Stimulated activated effector memory CD8-positive, alpha-beta T cell treated with anti-CD3 and anti-CD28 coated beads, Interleukin-12 subunit alpha, Interleukin-12 subunit beta, amount 100 ng/mL, for 72 hours (primary cell): ENCODE data around the gene CCDC141.

Experiments
- ATAC-seq: fragments of 150-1000 bp; cut with Tn5 transposase; 2 replicates; pipeline ENCODE4 v1.10.0; 2021
- DNase-seq, 2 donors: peaks; one replicate each; pipeline ENCODE4 v3.0.0; 2021 to 2022; ENCODE audit warnings: low spot score in 2 of 2
- H3K27ac Mint-ChIP-seq: one replicate; pipeline ENCODE4 v1.8.0; 2022; ENCODE audit warnings: mild to moderate bottlenecking, mixed read lengths
- H3K36me3 Mint-ChIP-seq: one replicate; pipeline ENCODE4 v1.8.0; 2022; ENCODE audit warnings: mild to moderate bottlenecking, mixed read lengths
- H3K4me1 Mint-ChIP-seq: one replicate; pipeline ENCODE4 v1.8.0; 2022; ENCODE audit warnings: mixed read lengths
- H3K4me3 Mint-ChIP-seq: one replicate; pipeline ENCODE4 v1.8.0; 2022; ENCODE audit warnings: mild to moderate bottlenecking, mixed read lengths
- H3K9me3 Mint-ChIP-seq: one replicate; pipeline ENCODE4 v1.8.0; 2022; ENCODE audit warnings: mixed read lengths

The CCDC141 gene

DNA sequence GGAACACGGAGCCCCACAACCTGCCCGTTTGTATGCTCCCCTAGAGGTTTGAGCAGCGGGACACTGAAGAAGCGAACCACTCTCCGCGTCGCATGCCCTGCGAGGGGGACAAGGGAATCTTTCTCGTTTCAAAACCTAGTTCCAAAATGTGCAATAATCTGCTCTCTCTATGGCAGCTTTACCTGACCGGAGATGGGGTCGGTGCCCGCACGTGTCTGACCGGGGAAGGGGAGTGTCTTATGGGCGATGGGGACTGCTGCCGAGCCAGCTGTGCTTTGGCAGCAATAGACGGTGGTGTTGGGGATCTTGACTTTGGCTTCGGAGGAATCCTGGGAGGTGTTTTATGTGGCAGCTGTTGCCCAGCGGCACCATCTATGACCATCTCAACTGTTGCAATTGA lies 250.6 kb downstream of the CCDC141 start:
- no peak for DNase-seq
- Mint-ChIP-seq H3K36me3 (no peaks in the 10 kb centered on the region), H3K4me3 (no peak overlapping the region), H3K4me1 (no peaks in the 10 kb centered on the region), H3K9me3 (no peaks in the 10 kb centered on the region), H3K27ac (no peak overlapping the region)
- no peak for ATAC-seq

DNA sequence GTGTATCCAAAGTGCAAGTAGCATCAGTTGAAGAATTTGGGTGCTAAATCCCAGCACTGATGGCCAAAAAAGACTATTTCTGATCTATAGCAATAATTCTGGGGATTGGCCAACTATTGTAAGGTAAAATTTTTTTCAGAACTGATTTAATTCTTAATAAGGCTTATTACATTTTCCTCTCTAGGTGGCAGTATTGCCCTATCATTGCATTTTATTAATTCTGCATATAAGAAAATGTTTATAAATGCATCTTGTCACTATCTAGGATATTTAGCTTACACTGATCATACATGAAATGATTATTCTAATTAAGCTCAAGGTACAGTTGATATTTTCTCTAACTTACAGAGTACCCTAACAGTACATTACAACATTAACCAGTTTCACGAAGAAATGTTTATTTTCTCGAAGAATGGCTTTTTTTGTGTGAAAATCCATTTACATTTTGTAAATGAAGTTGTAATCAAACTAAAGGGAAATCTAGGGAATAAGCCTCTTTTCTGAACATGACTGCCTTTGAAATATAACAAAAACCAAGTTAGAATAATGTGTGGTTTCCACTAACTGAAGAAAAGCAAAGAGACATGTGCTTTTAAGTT lies 253.8 kb downstream of the CCDC141 start:
- Mint-ChIP-seq H3K27ac (no peak overlapping the region), H3K4me3 (no peak overlapping the region), H3K9me3 (no peaks in the 10 kb centered on the region), H3K4me1 (no peaks in the 10 kb centered on the region), H3K36me3 (no peaks in the 10 kb centered on the region)
- DNase-seq (no peak), ATAC-seq (no peak)

DNA sequence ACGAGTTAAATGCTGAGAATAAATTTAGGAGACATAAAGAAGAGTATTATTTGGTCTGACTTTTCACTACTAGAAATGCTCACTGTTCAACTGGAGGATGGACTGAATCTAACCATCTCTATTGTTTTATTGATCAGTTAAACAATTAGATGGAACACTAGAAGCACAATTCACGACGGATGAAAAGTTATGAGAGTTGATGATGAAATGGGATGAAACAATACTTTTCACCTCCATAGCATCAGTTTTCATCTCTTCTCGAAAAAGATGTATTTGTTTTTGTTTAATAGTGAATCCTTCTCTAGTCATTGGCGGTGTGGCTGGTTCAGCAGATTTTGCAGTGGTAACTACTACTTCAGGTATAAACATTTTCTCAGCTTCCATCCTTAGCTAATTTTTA lies 262.0 kb downstream of the CCDC141 start:
- H3K9me3 Mint-ChIP-seq = no peaks in the 10 kb centered on the region
- H3K36me3 Mint-ChIP-seq = no peaks in the 10 kb centered on the region
- no peak overlapping the region for H3K27ac Mint-ChIP-seq
- ATAC-seq (no peak), DNase-seq (no peak)
- no peaks in the 10 kb centered on the region for H3K4me1 Mint-ChIP-seq
- H3K4me3 Mint-ChIP-seq = no peak overlapping the region

DNA sequence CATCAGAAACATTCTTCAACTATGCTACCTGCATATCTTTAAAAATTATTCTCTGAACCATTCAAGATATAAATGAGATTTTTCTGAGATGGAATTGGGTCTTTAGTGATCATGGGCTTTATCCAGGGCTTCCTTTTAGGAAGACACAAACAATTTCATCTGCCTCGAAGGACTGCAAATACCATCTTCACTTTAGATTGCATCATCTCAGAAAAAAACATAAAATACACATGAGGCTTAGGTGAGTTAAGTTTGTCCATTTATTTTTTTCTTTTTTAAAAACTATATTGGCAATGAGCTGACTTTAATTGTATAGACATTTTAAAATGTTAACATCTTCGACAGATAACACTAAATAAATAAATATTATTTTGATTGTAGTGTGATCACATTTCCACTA lies 262.8 kb downstream of the CCDC141 start:
- ATAC-seq (no peak), DNase-seq (no peak)
- Mint-ChIP-seq H3K4me3 (no peak overlapping the region), H3K27ac (no peak overlapping the region), H3K9me3 (no peaks in the 10 kb centered on the region), H3K36me3 (no peaks in the 10 kb centered on the region), H3K4me1 (no peaks in the 10 kb centered on the region)

DNA sequence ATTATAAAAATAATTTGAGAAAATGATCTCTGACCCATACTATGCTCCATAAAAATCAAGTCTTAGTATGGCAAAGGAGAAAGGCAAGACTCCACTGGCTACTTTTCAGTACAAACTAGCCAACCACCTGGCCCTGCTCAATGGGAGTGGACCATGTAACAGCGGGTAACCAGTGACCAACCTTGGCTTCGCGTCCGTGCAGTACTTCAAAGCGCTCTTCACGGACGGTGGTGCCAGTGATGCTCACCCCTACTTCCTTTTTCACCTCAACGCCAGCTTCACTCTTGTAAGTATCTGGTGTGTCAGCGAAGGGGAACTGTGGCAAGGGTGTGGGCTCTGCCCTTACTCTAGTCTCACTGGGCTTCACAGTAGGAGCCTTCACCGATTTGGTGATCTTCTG lies 266.0 kb downstream of the CCDC141 start:
- no peak for DNase-seq
- Mint-ChIP-seq H3K36me3 (no peaks in the 10 kb centered on the region), H3K4me1 (no peaks in the 10 kb centered on the region), H3K27ac (no peak overlapping the region), H3K9me3 (no peaks in the 10 kb centered on the region), H3K4me3 (no peak overlapping the region)
- ATAC-seq = no peak

DNA sequence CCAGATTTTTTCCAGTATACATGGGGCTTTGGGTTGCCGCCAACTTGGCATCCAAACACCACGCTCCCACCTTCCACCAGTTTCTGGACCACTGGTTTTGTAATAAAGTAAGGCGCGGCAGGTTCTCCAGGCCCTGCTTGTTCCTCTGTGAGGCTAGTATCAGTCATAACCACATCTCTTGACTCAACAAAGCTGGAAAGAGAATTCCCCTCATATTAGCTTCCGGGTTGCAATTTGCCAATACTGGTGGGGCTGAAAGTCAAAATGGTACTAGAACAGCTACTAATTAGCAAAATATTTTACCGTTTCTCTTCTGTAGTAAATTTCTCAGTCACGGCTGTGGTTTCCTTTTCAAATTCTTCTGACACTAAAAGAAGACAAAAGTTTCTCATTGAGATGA lies 267.7 kb downstream of the CCDC141 start:
- no peak for DNase-seq
- no peak overlapping the region for H3K27ac Mint-ChIP-seq
- no peaks in the 10 kb centered on the region for H3K4me1 Mint-ChIP-seq
- no peaks in the 10 kb centered on the region for H3K36me3 Mint-ChIP-seq
- no peak overlapping the region for H3K4me3 Mint-ChIP-seq
- ATAC-seq = no peak
- no peaks in the 10 kb centered on the region for H3K9me3 Mint-ChIP-seq
